Measurements from ENCODE around the gene MCEMP1.

GRCh38 chr19:7689165-7689564 is 12.3 kb downstream of the MCEMP1 start:
- TF ChIP-seq CTCF (IDR thresholded peaks at IDR 0.05) (no peak), POLR2A (IDR thresholded peaks at IDR 0.05) (no peak), POLR2AphosphoS5 (IDR thresholded peaks at IDR 0.05) (no peak)

Measured in breast epithelium (tissue), 3 donors.